Measurements from ENCODE around the gene LAYN. TPM values are rescaled to one million over a fixed set of nuclear protein-coding genes. Genes with fewer than 3 reads are reported as not detected.
A peak's percentile ranks its signal among the peaks of the same experiment; 100 is the strongest.

The LAYN gene
- total RNA-seq, 1 donor from 2014 or later, result 15.0 TPM

- Histone ChIP-seq H3K36me3 (no peaks in the 10 kb centered on the region), H3K4me1 (peaks cover 10% of the 10 kb centered on the region), H3K27ac (no peak overlapping the region), H3K4me3 (no peak overlapping the region), H3K9me3 (no peaks in the 10 kb centered on the region), H3K27me3 (ENCODE audit: low read depth) (no peaks in the 10 kb centered on the region)
- TF ChIP-seq, protein P1, sequence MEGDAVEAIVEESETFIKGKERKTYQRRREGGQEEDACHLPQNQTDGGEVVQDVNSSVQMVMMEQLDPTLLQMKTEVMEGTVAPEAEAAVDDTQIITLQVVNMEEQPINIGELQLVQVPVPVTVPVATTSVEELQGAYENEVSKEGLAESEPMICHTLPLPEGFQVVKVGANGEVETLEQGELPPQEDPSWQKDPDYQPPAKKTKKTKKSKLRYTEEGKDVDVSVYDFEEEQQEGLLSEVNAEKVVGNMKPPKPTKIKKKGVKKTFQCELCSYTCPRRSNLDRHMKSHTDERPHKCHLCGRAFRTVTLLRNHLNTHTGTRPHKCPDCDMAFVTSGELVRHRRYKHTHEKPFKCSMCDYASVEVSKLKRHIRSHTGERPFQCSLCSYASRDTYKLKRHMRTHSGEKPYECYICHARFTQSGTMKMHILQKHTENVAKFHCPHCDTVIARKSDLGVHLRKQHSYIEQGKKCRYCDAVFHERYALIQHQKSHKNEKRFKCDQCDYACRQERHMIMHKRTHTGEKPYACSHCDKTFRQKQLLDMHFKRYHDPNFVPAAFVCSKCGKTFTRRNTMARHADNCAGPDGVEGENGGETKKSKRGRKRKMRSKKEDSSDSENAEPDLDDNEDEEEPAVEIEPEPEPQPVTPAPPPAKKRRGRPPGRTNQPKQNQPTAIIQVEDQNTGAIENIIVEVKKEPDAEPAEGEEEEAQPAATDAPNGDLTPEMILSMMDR (IDR thresholded peaks at IDR 0.05), result no peak
- no peak for DNase-seq
- no peak for ATAC-seq
- intact Hi-C loops (cut with DNase I), result no loop called here
These were observed 37.3 kb downstream of the LAYN start for GRCh38 chr11:111577821-111578220.

DNA sequence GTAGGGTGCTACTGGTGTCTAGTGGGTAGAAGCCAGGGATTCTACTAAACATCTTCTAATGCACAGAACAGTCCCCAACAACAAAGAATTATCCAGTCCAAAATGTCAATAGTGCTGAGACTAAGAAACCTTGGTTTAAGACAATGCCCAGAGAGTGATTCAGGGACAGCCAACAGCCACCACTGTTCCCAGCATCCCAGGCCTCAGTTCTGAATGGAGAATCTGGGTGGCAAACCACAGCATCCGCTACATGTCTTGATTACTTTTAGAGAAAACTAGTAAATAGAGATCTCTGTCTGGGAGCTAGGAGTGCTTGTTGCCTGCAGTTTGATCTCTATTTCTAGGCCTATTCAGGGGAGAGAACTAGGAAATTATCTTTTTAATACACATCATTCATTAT is 40.8 kb downstream of the LAYN start:
- Histone ChIP-seq H3K9me3 (no peaks in the 10 kb centered on the region), H3K27me3 (ENCODE audit: low read depth) (no peaks in the 10 kb centered on the region), H3K36me3 (no peaks in the 10 kb centered on the region), H3K4me1 (no peaks in the 10 kb centered on the region), H3K27ac (no peak overlapping the region), H3K4me3 (no peak overlapping the region)
- no peak for DNase-seq
- ATAC-seq, result no peak
- TF ChIP-seq, protein P1 (IDR thresholded peaks at IDR 0.05), result no peak
- intact Hi-C loops (cut with DNase I), result no loop called here

GRCh38 chr11:111582163-111582562 is 41.6 kb downstream of the LAYN start:
- ATAC-seq, result no peak
- Histone ChIP-seq H3K27me3 (ENCODE audit: low read depth) (no peaks in the 10 kb centered on the region), H3K4me3 (no peak overlapping the region), H3K27ac (no peak overlapping the region), H3K36me3 (no peaks in the 10 kb centered on the region), H3K4me1 (no peaks in the 10 kb centered on the region), H3K9me3 (no peaks in the 10 kb centered on the region)
- TF ChIP-seq, protein P1 (IDR thresholded peaks at IDR 0.05), result no peak
- DNase-seq, result no peak
- intact Hi-C loops (cut with DNase I), result no loop called here

DNA sequence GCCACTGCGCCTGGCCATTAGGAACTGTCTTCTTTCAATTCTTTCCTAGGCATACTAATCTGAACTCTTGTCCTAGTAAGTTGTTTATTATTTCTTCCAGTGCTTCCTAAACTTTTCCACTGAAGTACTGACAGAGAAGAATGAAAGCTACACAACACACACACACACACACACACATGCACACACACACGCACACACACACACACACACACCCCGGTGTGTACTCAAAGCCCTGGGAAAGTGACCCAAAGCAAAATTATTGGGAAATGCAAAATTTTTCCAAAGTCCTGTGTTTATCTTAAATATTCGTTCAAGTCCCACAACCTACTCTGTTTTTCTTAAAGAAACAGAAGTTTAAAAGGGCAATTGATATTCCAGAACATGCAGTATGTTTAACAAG is 42.4 kb downstream of the LAYN start:
- TF ChIP-seq, protein P1 (IDR thresholded peaks at IDR 0.05), result no peak
- Histone ChIP-seq H3K4me3 (no peak overlapping the region), H3K9me3 (no peaks in the 10 kb centered on the region), H3K27ac (no peak overlapping the region), H3K4me1 (no peaks in the 10 kb centered on the region), H3K27me3 (ENCODE audit: low read depth) (no peaks in the 10 kb centered on the region), H3K36me3 (no peaks in the 10 kb centered on the region)
- DNase-seq (no peak), ATAC-seq (no peak)
- intact Hi-C loops (cut with DNase I), result no loop called here

GRCh38 chr11:111585371-111585770 is 44.9 kb downstream of the LAYN start:
- TF ChIP-seq, protein P1 (IDR thresholded peaks at IDR 0.05), result no peak
- ATAC-seq, result no peak
- intact Hi-C loops (cut with DNase I), result no loop called here

GRCh38 chr11:111586388-111586831 is 45.9 kb downstream of the LAYN start:
- no peak overlapping the region for H3K4me3 ChIP-seq
- H3K27ac ChIP-seq, result no peak overlapping the region
- intact Hi-C loops (cut with DNase I), result no loop called here
- ATAC-seq (peak; percentile 46 to 71), DNase-seq (no peak)
- no peaks in the 10 kb centered on the region for H3K9me3 ChIP-seq
- no peaks in the 10 kb centered on the region for H3K27me3 ChIP-seq (ENCODE audit: low read depth)
- H3K4me1 ChIP-seq, result no peaks in the 10 kb centered on the region
- TF ChIP-seq, protein P1 (IDR thresholded peaks at IDR 0.05), result peak; percentile 52
- H3K36me3 ChIP-seq, result no peaks in the 10 kb centered on the region

More at GRCh38 chr11:111585371-111585770, 44.9 kb downstream of the LAYN start:
- H3K4me1 ChIP-seq, result no peaks in the 10 kb centered on the region
- H3K4me3 ChIP-seq, result no peak overlapping the region
- no peaks in the 10 kb centered on the region for H3K9me3 ChIP-seq
- no peak overlapping the region for H3K27ac ChIP-seq
- peak; percentile 57 for DNase-seq
- H3K27me3 ChIP-seq (ENCODE audit: low read depth), result no peaks in the 10 kb centered on the region
- H3K36me3 ChIP-seq, result no peaks in the 10 kb centered on the region

Data from lower lobe of right lung (tissue), 2 donors.